ENCODE data around the gene ZC3HAV1L. TPM values are rescaled to one million over a fixed set of nuclear protein-coding genes. Genes with fewer than 3 reads are reported as not detected.
A peak's percentile ranks its signal among the peaks of the same experiment; 100 is the strongest.
"Not testable (repeated sequence)": the region's sequence is repeated elsewhere in the genome, so short reads cannot be mapped to it uniquely, and the experiment has no call there.

Gene ZC3HAV1L
- polyA plus RNA-seq, 3 donors, result 20.4 to 27.7 (median 20.9) TPM

DNA sequence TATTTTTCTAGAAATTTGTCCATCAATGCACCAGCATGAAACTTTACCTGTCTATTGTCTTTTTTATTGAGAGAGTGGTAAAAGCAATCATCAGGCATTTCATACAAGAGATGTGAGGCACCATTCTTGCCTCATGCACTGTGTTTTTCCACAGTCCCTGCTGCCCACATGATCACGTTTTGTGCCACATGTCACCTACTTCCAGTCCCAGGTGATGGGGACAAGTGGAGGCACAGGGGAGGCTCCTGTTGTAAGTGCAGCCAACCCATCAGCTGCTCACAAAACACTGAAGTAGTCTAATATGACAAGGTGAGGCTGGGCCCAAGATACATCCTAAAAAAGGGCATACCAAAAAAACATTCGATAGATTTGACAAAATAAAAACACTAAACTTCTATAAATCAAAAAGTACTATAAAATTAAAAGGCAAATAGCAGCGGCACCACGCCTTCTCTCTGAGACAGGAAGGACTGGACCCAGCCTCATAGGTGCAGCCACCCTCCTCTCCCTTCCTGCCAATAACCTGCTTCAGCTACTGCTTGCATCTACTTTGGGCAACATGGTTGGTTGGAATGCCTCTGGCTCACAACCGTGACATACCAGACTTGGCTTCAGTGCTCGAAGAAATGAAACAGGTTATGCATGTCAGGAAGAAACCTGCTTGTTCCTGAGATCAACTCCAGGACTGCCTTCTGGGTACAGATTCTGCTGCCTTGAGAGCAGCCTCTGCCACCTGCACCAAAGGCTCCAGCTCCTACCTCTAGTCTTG lies 2.3 kb downstream of the ZC3HAV1L start:
- peak in 5 of 11 donors; percentile 25 to 52 (median 48) for DNase-seq (ENCODE audit: extremely low read depth in 1 of 11, low read depth in 9 of 11, low spot score in 4 of 11)

DNA sequence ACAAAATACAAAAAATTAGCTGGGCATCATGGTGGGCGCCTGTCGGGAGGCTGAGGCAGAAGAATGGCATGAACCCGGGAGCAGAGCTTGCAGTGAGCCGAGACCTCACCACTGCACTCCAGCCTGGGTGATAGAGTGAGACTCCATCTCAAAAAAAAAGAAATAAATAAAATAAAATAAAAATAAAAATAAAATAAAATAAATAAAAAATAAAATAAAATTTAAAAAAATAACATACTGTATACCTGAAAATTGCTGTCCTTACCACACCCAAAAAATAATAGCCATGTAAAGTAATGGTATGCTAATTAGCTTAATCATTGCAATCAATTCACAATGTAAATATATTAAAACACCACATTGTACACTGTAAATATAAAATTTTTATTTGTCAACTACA lies 3.4 kb downstream of the ZC3HAV1L start:
- no peak for DNase-seq (ENCODE audit: extremely low read depth in 1 of 11, low read depth in 9 of 11, low spot score in 4 of 11)

DNA sequence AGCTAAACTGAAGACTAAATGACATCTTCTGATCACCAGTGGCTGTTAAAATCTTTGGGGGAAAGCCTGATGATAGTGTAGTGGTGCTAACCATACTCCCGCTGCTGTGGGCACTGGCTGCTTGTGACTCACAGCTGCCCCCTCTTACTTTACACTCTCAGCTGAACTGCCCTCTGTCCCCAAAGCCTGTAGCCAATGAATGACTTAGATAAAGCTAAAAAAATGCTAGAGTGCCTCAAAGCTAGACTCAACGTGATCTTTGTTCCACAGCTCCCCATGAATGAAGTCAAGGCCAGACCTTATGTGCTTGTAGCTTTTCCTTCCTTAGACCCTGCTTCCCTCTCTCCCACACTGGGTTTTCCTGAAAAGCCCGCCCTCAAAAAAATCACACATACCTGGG lies 6.5 kb downstream of the ZC3HAV1L start:
- DNase-seq (ENCODE audit: extremely low read depth in 1 of 11, low read depth in 9 of 11, low spot score in 4 of 11), result no peak

DNA sequence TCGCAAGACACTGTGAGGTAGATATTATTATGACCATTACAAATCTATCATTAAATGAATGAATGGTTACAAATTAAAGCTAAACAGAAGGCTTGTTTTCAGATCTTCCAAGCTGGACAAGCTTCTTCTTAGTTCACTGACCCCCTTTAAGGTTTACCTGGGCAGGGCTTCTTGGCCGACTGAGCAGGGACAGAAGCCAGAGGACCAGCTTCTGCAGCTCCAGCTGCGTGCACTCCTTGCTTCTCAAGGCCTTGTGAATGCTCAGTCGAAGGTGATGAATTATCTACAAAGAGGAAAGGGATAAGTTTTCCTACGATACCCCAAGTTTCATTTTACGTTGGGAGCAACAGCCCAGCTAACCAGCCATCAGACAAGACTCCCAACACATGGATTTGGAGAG lies 9.3 kb downstream of the ZC3HAV1L start:
- DNase-seq (ENCODE audit: extremely low read depth in 1 of 11, low read depth in 9 of 11, low spot score in 4 of 11), result no peak

DNA sequence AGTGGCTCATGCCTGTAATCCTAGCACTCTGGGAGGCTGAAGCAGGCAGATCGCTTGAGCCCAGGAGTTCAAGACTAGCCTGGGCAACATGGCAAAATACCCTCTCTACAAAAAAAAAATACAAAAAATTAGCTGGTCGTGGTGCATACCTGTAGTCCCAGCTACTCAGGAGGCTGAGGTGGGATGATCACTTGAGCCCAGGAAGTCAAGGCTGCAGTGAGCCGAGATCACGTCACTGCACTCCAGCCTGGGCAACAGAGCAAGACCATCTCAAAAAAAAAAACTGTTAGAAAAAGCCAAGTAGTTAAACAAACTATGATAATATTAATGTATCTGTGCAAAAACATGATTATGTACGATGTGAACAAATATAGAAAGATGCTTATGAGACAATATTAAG lies 10.0 kb downstream of the ZC3HAV1L start:
- DNase-seq (ENCODE audit: extremely low read depth in 1 of 11, low read depth in 9 of 11, low spot score in 4 of 11), result not testable (repeated sequence)

DNA sequence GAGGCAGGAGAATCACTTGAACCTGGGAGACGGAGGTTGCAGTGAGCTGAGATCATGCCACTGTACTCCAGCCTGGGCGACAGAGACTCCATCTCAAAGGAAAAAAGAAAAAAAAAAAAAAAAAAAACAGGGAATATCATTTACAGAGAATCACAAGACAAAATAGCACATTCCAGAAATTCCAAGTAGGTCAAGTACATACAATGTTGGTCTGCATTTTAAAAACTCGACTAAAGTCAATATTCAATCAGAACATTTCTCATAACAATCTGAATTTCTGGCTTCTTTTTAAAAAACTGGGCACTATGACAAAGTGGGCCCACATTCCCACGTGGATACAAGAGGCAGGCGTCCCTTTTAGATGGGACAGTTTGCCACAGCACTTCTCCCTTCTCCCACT lies 12.8 kb downstream of the ZC3HAV1L start:
- DNase-seq (ENCODE audit: extremely low read depth in 1 of 11, low read depth in 9 of 11, low spot score in 4 of 11), result no peak

DNA sequence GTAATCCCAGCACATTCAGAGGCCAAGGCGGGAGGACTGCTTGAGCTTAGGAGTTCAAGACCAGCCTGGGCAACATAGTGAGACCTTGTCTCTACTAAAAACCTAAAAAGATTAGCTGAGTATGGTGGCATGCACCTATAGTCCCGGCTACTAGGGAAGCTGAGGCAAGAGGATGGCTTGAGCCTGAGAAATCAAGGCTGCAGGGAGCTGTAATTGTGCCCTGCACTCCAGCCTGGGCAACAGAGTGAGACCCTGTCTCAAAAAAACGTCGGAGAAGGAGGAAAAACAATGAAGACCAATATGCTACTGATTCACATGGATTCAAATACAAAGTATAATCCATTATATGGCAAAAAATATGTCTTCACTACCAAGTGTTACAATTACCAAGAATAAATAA lies 13.6 kb downstream of the ZC3HAV1L start:
- no peak for DNase-seq (ENCODE audit: extremely low read depth in 1 of 11, low read depth in 9 of 11, low spot score in 4 of 11)

DNA sequence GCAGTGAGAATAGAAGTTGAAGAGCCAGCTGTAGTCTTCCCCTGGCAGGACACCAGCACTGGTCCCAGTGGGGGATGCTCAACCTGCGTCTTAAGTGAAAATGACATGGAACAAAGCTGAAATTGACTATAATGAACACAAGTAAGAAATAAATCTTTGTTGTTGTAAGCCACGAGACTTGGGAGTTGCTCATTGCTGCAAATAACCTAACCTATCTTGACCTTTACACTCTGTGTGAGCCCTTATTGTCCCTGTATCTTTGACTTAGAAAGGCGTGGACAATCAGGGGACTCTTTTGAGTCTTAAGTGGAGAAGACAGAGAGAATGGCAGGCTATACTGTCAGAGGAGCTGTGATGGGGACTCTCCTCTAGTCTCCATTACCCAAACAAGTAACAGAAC lies 16.9 kb downstream of the ZC3HAV1L start:
- DNase-seq (ENCODE audit: extremely low read depth in 1 of 11, low read depth in 9 of 11, low spot score in 4 of 11), result no peak

DNA sequence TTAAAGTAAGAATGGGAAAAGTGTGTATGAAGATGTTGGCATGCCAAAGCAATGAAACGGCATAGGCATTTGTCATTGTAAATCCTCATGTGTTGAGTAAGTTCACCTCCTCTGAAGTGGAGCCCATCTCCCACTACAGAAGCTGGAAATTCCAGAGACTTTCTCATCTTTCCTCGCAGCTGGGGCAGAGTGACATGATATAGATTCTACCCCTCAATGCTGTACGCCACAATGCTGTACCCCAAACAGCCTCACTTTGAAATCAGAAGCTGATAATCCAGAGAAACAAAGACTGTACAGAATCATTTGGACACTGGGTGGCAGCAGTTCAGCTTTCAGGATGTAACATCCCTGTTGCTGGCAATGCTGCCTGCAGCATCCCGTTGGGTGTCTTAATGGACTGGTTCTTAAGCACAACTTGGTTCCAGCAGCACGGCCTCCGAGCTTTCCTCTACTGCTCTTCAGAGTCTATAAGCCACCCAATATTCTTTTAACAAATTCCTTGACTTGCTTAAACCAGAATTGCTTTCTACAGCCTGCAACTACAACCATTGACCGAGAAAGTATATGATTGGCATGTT lies 18.8 kb downstream of the ZC3HAV1L start:
- peak in 8 of 11 donors; percentile 32 to 55 (median 40) for DNase-seq (ENCODE audit: extremely low read depth in 1 of 11, low read depth in 9 of 11, low spot score in 4 of 11)

DNA sequence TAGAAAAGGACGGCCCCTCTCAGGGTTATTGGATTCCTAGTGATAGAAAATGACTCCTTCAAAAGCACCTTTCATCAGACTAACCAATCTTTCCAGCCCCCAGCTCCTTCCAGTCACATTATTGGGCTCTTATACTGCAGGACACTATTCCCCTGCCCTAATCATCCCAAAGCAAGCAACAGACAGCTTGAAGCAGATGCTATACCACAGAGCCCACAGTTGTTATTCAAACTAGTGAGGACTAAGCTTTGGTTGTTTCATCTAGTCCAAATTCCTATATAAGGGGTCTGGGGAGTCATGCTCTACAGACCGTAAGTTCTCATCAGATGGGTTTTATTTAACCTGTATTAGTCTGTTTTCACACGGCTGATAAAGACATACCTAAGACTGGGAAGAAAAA lies 24.5 kb downstream of the ZC3HAV1L start:
- DNase-seq (ENCODE audit: extremely low read depth in 1 of 11, low read depth in 9 of 11, low spot score in 4 of 11), result no peak

DNA sequence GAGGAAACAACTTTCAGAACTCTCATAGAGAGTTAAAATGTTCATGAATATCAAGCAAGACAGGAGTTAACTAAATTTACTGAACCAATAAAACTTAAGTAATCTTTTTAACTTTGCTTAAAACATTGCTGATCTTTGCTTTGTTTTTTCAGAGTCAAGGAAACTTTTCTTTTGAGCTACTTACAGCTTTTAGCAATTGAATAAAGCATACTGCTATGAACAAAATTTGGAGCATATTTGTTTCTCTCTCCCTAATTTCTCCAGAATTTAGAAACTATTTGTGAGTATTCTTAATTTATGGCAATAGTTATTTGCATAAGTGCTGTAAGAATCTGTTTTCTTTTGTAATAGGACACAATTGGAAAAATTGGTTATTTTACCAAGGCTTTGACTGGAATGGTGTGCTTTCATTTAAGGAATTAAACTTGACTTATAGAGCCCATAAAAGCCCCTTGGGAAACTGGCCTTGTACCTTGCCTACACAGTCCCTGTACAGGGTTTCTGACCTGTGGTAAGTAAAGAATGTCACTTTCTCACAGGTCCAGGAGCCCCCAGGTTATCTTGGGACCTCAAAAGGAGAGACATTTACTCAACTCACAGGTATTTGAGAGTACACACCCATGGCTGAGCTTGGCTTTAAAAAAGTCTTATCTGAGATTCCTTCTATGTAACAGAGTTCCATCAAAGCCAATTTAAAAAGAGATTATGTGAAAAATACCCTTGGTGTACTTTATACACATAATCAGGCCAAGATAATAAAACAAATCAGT lies 31.3 kb downstream of the ZC3HAV1L start:
- DNase-seq (ENCODE audit: extremely low read depth in 1 of 11, low read depth in 9 of 11, low spot score in 4 of 11), result no peak

DNA sequence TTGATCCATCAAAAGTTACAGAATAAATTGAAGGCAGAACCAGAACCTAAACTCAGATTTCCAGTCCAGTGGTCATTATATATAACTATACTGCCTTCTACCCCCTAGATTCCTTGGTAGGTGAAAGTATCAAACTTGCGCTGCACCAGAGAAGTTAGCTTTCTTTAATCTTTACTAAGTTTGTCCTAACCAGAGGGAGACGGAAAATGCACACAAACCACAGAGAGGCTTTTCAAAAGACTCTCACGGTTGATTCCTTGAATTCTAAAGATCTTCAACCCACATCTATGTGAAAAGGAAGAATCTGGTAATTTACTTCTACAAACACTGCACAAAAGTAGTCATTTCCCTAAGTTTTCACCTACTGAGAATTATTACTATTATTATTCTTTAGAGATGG lies 36.4 kb downstream of the ZC3HAV1L start:
- DNase-seq (ENCODE audit: extremely low read depth in 1 of 11, low read depth in 9 of 11, low spot score in 4 of 11), result no peak

DNA sequence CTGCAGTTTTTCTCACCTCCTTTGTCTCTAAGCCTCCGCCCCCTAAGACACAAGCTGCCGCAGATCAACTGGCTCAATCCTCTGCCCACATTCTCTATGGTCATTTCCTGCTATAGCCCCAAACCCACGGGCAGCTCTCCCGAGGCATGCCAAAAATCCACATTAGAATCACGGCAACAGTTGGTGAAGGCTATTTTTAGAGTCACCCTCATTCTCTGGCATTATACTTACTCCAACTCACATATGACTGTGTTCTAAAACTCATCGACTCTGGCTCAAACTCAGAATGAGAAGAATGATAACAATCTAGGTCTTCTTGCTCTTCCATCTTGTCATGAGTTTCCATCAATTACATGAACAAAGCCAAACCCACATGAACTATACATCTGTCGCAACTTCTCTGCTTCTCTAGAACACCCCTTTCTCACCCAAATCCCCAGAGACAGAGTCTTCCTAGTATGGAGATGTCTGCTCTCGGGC lies 43.8 kb downstream of the ZC3HAV1L start:
- no peak for DNase-seq (ENCODE audit: extremely low read depth in 1 of 11, low read depth in 9 of 11, low spot score in 4 of 11)

DNA sequence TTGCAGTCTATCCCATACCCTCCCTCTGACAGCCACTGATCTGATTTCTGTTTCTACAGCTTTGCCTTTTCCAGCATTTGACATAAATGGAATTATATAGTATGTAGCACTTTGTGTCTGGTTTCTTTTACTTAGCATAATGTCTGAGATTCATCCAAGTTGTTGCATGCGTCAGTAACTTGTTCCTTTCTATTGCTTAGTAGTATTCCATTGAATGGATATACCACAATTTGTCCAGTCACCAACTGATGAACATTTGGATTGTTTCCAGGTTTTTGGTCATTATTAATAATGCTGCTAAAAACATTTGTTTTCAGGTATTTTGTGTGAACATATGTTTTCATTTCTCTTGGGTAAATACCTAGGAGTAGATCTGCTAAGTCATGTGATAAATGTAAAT lies 48.2 kb downstream of the ZC3HAV1L start:
- DNase-seq (ENCODE audit: extremely low read depth in 1 of 11, low read depth in 9 of 11, low spot score in 4 of 11), result no peak

DNA sequence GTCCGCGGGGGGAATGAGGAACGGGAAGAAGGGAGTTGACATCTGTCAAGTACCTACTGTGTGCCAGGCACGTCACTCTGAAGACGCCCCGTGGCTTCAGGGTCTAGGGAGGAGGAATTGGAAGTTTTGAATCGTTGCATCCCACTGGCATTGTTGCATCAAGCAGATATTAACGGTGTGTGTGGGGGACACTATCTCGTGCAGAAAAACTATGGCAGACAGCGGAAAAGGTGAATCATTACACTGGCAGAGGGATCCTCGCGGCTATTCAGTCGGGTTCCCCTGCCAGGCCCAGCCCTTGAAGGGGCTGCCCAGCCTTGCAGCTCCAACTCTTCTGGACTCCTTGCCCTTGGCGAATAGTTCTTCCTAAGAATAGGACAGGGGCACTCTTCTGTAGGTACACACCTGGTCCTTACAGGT lies 53.6 kb downstream of the ZC3HAV1L start:
- DNase-seq (ENCODE audit: extremely low read depth in 1 of 11, low read depth in 9 of 11, low spot score in 4 of 11), result no peak

DNA sequence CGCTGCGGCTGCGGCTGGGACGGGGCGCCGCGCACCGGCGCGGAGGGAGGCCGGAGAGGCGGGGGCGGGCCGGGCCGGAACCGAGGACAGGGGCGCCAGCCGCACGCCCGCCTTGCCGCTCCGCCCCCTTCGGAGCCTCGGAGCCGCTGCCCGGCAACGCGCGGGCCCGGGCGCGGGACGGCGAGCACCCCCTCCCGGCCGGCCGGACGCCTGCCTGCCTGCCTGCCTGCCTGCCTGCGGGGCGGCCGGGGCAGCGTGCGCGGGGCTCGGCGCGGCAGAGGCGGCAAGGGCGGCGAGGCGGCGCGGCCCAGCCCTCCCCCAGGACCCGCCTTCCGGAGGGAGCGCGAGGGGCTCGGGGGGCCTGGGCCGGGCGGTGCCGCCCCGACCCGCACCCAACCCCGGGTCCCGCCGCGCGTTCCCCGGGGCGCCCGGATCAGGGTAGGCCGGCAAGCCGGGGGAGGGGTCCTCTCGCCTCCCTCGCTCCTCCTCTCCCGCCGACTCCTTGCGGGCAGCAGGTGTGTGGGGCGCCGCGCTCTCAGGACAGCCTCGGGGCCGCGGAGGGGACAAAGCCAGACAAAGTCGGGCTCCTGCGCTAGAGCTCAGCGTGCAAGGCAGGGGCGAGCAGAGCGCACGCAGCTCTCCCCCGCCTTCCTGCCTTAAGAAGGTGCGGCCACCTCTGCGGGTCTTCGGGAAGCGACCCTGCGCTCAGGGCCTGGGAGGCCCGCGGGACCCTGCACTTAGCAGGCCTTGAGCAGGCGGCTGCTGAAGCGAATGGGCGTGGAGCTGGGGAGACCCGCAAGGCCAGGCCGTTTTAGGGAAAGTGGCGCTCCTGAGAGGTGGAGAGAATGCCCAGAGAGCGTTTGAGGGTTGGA lies 54.3 kb downstream of the ZC3HAV1L start, which contains the start of gene KIAA1549:
KIAA1549 (minus strand) TSS at position 58 of the 872 bp plus-strand sequence. CDS start 120 bp downstream, outside the sequence.
- DNase-seq (ENCODE audit: extremely low read depth in 1 of 11, low read depth in 9 of 11, low spot score in 4 of 11), result peak in 6 of 11 donors; percentile 53 to 71 (median 60)

DNA sequence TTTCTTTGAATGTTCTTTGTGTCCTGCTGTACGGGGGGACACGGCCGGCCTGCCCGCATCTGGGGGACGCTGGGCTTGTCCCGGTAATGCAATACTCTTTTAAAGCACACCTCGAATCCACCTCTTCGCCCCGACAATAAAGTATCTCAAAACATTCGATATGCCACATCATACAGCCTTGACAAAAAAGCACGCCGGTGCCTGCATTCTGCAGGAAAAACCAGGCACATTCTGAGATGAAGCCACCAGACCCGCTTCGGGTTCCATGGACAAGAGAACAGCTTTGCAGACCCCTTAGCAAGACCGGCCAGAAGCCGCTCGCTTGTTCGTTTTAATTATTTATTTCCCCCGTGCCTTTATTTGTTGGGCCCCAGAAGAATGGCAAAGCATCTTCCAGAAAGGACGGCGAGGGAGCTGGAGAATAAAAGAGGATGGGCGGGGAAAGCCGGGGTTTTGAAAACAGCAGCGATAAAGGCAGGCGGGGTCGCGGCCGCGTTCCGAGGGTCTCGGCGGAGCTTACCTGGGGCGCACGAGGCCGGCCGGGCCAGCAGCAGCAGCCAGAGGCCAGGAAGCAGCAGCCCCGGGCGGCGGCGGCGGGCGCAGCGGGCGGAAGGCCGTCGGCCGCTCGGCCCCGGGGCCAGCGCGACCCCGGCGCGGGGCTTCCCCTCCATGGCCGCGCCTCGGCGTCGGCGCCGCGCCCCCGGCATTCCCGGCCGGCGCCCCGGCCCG lies 55.1 kb downstream of the ZC3HAV1L start:
- peak in 1 of 11 donors; percentile 26 for DNase-seq (ENCODE audit: extremely low read depth in 1 of 11, low read depth in 9 of 11, low spot score in 4 of 11)

DNA sequence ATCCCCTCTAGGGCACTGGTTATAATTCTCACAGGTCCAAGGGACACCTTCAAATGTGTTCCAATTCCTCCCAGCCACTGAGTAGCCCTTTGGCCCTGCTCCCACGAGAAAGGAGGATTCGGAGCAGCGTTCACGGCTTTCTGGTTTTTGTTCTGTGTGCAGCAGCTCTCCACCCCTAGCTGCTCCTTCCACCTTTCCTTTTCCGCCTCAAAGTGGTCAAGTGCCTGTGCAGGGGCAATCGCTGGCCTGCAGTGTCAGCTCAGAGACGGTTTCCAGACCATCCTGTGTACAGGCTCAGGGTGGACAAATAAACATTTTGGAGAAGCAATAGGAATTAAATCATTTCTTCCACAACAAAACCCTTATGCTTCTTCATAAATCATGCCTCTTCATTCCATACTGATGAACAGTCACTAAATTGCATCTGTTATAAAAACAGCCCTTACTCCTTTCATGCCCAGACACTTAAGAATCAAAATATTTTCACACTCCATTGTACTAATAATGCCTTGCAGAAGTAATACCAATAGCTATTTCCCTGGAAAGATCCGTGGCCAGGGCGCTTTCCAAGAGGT lies 55.8 kb downstream of the ZC3HAV1L start:
- DNase-seq (ENCODE audit: extremely low read depth in 1 of 11, low read depth in 9 of 11, low spot score in 4 of 11), result no peak
